Sigmoid colon (tissue), 7 donors: ENCODE data around the gene PLEKHA6. TPM values are rescaled to one million over a fixed set of nuclear protein-coding genes. Genes with fewer than 3 reads are reported as not detected.

Experiments used
- DNase-seq: peaks from one replicate; pipeline ENCODE4 v3.0.0-alpha.2; 2019
- H3K27ac ChIP-seq, 4 donors: fragments of 200-600 bp; sonication (generic); one replicate each; pipeline ENCODE4 v1.5.1; 2016 to 2019; ENCODE audit warnings: mild to moderate bottlenecking in 1 of 4
- H3K27me3 ChIP-seq, 3 donors: fragments of 200-600 bp; sonication (generic); one replicate each; pipeline ENCODE4 v1.5.1; 2019; ENCODE audit warnings: mild to moderate bottlenecking in 1 of 3
- H3K36me3 ChIP-seq, 4 donors: fragments of 200-600 bp; sonication (generic); one replicate each; pipeline ENCODE4 v1.5.1; 2016 to 2019
- H3K4me1 ChIP-seq, 4 donors: fragments of 200-600 bp; sonication (generic); one replicate each; pipeline ENCODE4 v1.5.1; 2017 to 2019
- H3K4me3 ChIP-seq, 4 donors: fragments of 200-600 bp; sonication (generic); one replicate each; pipeline ENCODE4 v1.5.1; 2017 to 2019; ENCODE audit warnings: mild to moderate bottlenecking in 2 of 4, moderate library complexity in 1 of 4
- H3K9me3 ChIP-seq, 4 donors: fragments of 200-600 bp in 3 of 4; sonication (generic) in 3 of 4; one replicate each; pipeline versions ENCODE4 v1.5.1 to v1.6.1; 2013 to 2019
- EP300 ChIP-seq, 4 donors: sonication (generic); formaldehyde crosslinking; IDR thresholded peaks; one replicate each; pipeline ENCODE4 v1.6.1; 2017; ENCODE audit warnings: antibody characterized with exemption in 4 of 4
- POLR2A ChIP-seq, 2 donors: fragments of 450-650 bp; IDR thresholded peaks; one replicate each; pipeline ENCODE4 v1.6.1; 2016; ENCODE audit warnings: antibody characterized with exemption in 2 of 2, mild to moderate bottlenecking in 2 of 2, moderate library complexity in 2 of 2
- POLR2AphosphoS5 ChIP-seq, 4 donors: sonication (generic); formaldehyde crosslinking; IDR thresholded peaks; one replicate each; pipeline ENCODE4 v1.6.1; 2017; ENCODE audit warnings: antibody characterized with exemption in 4 of 4
- WGBS, 2 donors: extraction: QIAGEN DNeasy Blood & Tissue Kit; methylation state at CpG; one replicate each; pipeline ENCODE4 v1.1.7; 2013; 5-methylcytosine and 5-hydroxymethylcytosine counted together
- intact Hi-C: fragments of 100-400 bp; cut with DNase I; formaldehyde crosslinking; loops from one replicate; pipeline ENCODE4 v1.15.1; 2023
- polyA plus RNA-seq, 3 donors: library from polyadenylated mRNA; stranded (reverse); fragments of 200-250 nt; gene quantifications; one replicate each; pipeline ENCODE4 v1.2.3, GENCODE V29; 2013
- total RNA-seq, 4 donors: library from RNA; depleted of rRNA; stranded (reverse); fragments of >200 nt; gene quantifications; one replicate each; pipeline ENCODE4 v1.1.0, GENCODE V29; 2016
- TF ChIP-seq, protein P1 (sequence below), 4 experiments: fragments of 450-650 bp in 3 of 4; fragments of 200-600 bp in 1 of 4; IDR thresholded peaks; one replicate each; pipeline ENCODE4 v1.5.1; 2016 to 2019; ENCODE audit warnings: antibody characterized with exemption in 4 of 4, mild to moderate bottlenecking in 3 of 4, moderate library complexity in 2 of 4
- donor health status: healthy with polysubstance abuse.
- donor health status: Bipolar disorder and iron deficiency.
- donor health status: healthy.

Gene PLEKHA6
- total and polyA plus RNA-seq, 7 donors, result 5.6 to 58.7 (median 15.0) TPM

GRCh38 chr1:204366759-204367158 is 7.0 kb upstream of the PLEKHA6 start:
- intact Hi-C loops, result no loop called here
- 90 to 93% methylated on average over 7 of the region's 7 CpGs for WGBS, 2 donors
- Histone ChIP-seq H3K27me3 (peaks cover 0 to 12% (median 0%) of the 10 kb centered on the region in 3 donors), H3K4me3 (no peak overlapping the region), H3K4me1 (peaks cover 0 to 12% (median 8%) of the 10 kb centered on the region in 4 donors), H3K9me3 (no peaks in the 10 kb centered on the region), H3K27ac (no peak overlapping the region), H3K36me3 (no peaks in the 10 kb centered on the region)
- TF ChIP-seq EP300 (IDR thresholded peaks at IDR 0.05), result no peak
- TF ChIP-seq, protein P1, sequence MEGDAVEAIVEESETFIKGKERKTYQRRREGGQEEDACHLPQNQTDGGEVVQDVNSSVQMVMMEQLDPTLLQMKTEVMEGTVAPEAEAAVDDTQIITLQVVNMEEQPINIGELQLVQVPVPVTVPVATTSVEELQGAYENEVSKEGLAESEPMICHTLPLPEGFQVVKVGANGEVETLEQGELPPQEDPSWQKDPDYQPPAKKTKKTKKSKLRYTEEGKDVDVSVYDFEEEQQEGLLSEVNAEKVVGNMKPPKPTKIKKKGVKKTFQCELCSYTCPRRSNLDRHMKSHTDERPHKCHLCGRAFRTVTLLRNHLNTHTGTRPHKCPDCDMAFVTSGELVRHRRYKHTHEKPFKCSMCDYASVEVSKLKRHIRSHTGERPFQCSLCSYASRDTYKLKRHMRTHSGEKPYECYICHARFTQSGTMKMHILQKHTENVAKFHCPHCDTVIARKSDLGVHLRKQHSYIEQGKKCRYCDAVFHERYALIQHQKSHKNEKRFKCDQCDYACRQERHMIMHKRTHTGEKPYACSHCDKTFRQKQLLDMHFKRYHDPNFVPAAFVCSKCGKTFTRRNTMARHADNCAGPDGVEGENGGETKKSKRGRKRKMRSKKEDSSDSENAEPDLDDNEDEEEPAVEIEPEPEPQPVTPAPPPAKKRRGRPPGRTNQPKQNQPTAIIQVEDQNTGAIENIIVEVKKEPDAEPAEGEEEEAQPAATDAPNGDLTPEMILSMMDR (IDR thresholded peaks at IDR 0.05), result no peak
- no peak for TF ChIP-seq POLR2AphosphoS5 (IDR thresholded peaks at IDR 0.05)
- TF ChIP-seq POLR2A (IDR thresholded peaks at IDR 0.05), result no peak
- DNase-seq, result no peak

DNA sequence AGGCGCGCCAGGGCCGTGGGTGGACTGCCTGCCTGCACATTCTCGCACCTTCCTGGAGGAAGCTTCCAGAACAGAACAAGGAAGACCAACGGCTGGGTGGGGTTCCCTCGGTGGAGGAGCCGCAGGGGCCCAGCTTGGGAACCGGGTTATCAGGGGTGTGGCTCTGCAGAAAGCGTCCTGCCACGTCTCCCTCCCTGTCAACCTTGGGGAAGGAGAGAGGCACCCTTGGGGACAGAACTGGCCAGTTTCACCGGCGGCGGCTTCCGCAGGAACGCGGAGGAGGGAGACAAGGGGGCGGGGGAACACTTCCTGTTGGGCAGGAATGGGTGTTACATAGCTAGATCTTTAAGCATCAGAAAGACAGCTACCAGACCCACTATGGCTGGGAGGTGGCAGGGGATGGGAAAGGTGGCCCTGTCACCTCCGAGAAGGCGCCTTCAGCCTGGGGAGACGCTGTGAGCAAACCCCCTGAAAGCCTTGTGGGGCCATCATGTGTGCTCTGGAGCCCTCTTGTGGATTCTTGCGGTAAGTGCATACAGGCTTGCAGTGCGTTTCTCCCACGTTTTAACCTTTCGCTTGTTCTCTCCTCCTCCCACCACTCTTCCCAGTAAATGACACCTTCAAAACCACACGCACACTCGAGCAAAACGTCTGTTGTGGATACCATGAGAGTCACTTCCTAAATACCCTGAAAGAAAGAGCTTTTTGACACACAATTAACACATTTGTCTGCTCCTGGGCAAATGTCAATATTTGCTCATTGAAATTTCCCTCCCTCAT is 3.8 kb upstream of the PLEKHA6 start:
- H3K4me3 ChIP-seq, result peak overlapping the region; percentile 15 to 52 (median 48)
- peaks cover 0 to 18% (median 16%) of the 10 kb centered on the region in 4 donors for H3K4me1 ChIP-seq
- peak; percentile 86 for DNase-seq
- H3K27ac ChIP-seq, result peak overlapping the region in 2 of 4 donors; percentile 45 to 57
- peaks cover 4 to 28% (median 9%) of the 10 kb centered on the region in 3 donors for H3K27me3 ChIP-seq
- WGBS, 2 donors, result 1% methylated on average over 27 of the region's 27 CpGs
- H3K36me3 ChIP-seq, result no peaks in the 10 kb centered on the region
- H3K9me3 ChIP-seq, result no peaks in the 10 kb centered on the region
- intact Hi-C loops, result loop anchor here (1.0 to 5.0 kb wide), 4 partner anchors 105 to 501 kb away; partner anchors contain the start of gene SNRPE
- TF ChIP-seq, protein P1 (IDR thresholded peaks at IDR 0.05), result peak; percentile 93 to 99 (median 96)
- TF ChIP-seq POLR2A (IDR thresholded peaks at IDR 0.05) (no peak), POLR2AphosphoS5 (IDR thresholded peaks at IDR 0.05) (no peak), EP300 (IDR thresholded peaks at IDR 0.05) (no peak)

GRCh38 chr1:204362984-204363334 is 3.2 kb upstream of the PLEKHA6 start:
- intact Hi-C loops, result loop anchor here (1.0 to 5.0 kb wide), 4 partner anchors 105 to 501 kb away; partner anchors contain the start of gene SNRPE
- Histone ChIP-seq H3K27me3 (peaks cover 4 to 25% (median 9%) of the 10 kb centered on the region in 3 donors), H3K9me3 (no peaks in the 10 kb centered on the region), H3K4me1 (peaks cover 0 to 18% (median 16%) of the 10 kb centered on the region in 4 donors), H3K27ac (peak overlapping the region in 2 of 4 donors; percentile 45 to 57), H3K36me3 (no peaks in the 10 kb centered on the region), H3K4me3 (peak overlapping the region; percentile 15 to 52 (median 48))
- no peak for DNase-seq
- 52 to 56% methylated on average over 11 of the region's 11 CpGs for WGBS, 2 donors
- TF ChIP-seq POLR2AphosphoS5 (IDR thresholded peaks at IDR 0.05) (no peak), EP300 (IDR thresholded peaks at IDR 0.05) (no peak), POLR2A (IDR thresholded peaks at IDR 0.05) (no peak)
- TF ChIP-seq, protein P1 (IDR thresholded peaks at IDR 0.05), result no peak

GRCh38 chr1:204361781-204362180 is 2.1 kb upstream of the PLEKHA6 start:
- 89% methylated on average over 10 of the region's 10 CpGs for WGBS, 2 donors
- Histone ChIP-seq H3K9me3 (no peaks in the 10 kb centered on the region), H3K27me3 (peaks cover 4 to 21% (median 9%) of the 10 kb centered on the region in 3 donors), H3K36me3 (no peaks in the 10 kb centered on the region), H3K27ac (no peak overlapping the region), H3K4me3 (no peak overlapping the region), H3K4me1 (peaks cover 0 to 18% (median 16%) of the 10 kb centered on the region in 4 donors)
- TF ChIP-seq POLR2AphosphoS5 (IDR thresholded peaks at IDR 0.05) (no peak), EP300 (IDR thresholded peaks at IDR 0.05) (no peak), POLR2A (IDR thresholded peaks at IDR 0.05) (no peak)
- TF ChIP-seq, protein P1 (IDR thresholded peaks at IDR 0.05), result no peak
- DNase-seq, result peak; percentile 64
- intact Hi-C loops, result loop anchor here (5.0 kb wide), 2 partner anchors 154 to 499 kb away; partner anchors contain the start of gene SNRPE
